ENCODE results near the gene PTS. TPM values are rescaled to one million over a fixed set of nuclear protein-coding genes. Genes with fewer than 3 reads are reported as not detected.

Gene PTS
- total RNA-seq, 1 experiment from 2014 or later = 26.7 TPM

- TF ChIP-seq CREB1 (CRISPR knock-in tag; IDR thresholded peaks at IDR 0.05) = no peak
- TF ChIP-seq HMGA2 (CRISPR knock-in tag; IDR thresholded peaks at IDR 0.05) = no peak
- no peak for TF ChIP-seq ATF3 (CRISPR knock-in tag; conservative IDR thresholded peaks at IDR 0.05)
These were observed 52.6 kb downstream of the PTS start (continued) for GRCh38 chr11:112278803-112279202.

- peak; percentile 78 for ATAC-seq
- H3K4me3 Mint-ChIP-seq = peak overlapping the region; percentile 83
- POLR2A ChIA-PET = no interaction called here
These were observed 53.7 kb downstream of the PTS start for GRCh38 chr11:112279901-112280267.

More at GRCh38 chr11:112279901-112280267, 53.7 kb downstream of the PTS start:
- Mint-ChIP-seq H3K36me3 (no peaks in the 10 kb centered on the region), H3K27me3 (ENCODE audit: low read depth) (no peaks in the 10 kb centered on the region; the same call in 1 of the 2 replicates), H3K9me3 (no peaks in the 10 kb centered on the region), H3K4me1 (peaks cover 20% of the 10 kb centered on the region), H3K27ac (no peak overlapping the region)
- TF ChIP-seq CTCF (IDR thresholded peaks at IDR 0.05) (peak; percentile 84), PRDM15 (CRISPR knock-in tag; IDR thresholded peaks at IDR 0.05) (no peak), IRF1 (CRISPR knock-in tag; IDR thresholded peaks at IDR 0.05) (no peak), ZBTB21 (CRISPR knock-in tag; IDR thresholded peaks at IDR 0.05; ENCODE audit: borderline replicate concordance) (no peak)
- CTCF ChIA-PET = interaction anchor here (0.6 to 3.9 kb wide), 62 partner anchors 9 to 1548 kb away, joined by 3 to 49 read pairs (median 4); partner anchors contain the start of genes ALG9, C11orf52, SDHD and TEX12
- peak; percentile 83 for DNase-seq (ENCODE audit: low spot score)
